ENCODE results near the gene GIGYF2.

DNA sequence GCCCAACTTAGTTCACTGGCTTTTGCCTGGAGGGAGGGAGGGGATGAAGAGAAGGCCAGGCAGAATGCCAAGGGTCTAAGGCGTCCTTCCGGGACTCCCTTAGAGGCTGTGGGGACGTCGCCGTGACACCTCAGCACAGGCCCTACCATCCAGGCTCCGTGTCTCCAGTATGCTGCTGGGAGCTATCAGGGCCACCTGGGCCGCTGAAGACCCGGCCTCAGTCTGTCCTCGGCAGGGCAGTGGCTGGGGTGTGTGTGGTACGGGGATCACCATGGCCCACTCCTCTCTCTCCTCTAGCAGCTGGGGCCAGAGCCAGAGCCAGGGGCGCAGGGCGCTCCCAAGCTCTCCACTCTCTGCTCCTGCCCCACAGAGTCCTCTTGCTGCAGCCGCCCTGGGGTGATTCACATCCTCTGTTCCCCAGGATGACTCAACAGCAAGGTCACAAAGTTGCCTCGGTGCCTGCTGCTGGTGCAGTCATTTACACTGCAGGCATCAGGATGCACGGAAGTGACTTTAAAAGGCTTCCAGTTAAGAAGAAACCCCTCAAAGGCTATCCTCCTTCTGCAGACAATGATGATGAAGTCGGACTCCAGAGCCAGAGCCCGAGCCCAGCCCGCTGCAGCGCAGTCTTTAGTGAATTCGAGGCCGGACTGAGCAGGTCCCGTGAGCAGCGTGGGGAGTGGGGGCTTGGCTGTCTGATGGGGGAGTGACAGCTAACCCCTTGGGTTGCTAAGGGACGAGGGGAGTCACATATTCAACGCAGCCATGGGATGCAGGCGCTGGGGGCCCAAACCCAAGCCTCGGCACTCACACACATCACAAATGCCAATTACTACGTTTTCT lies 204.8 kb downstream of the GIGYF2 start:
- TF ChIP-seq, protein P1, sequence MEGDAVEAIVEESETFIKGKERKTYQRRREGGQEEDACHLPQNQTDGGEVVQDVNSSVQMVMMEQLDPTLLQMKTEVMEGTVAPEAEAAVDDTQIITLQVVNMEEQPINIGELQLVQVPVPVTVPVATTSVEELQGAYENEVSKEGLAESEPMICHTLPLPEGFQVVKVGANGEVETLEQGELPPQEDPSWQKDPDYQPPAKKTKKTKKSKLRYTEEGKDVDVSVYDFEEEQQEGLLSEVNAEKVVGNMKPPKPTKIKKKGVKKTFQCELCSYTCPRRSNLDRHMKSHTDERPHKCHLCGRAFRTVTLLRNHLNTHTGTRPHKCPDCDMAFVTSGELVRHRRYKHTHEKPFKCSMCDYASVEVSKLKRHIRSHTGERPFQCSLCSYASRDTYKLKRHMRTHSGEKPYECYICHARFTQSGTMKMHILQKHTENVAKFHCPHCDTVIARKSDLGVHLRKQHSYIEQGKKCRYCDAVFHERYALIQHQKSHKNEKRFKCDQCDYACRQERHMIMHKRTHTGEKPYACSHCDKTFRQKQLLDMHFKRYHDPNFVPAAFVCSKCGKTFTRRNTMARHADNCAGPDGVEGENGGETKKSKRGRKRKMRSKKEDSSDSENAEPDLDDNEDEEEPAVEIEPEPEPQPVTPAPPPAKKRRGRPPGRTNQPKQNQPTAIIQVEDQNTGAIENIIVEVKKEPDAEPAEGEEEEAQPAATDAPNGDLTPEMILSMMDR (IDR thresholded peaks at IDR 0.05): no peak
- TF ChIP-seq POLR2A (IDR thresholded peaks at IDR 0.05): no peak
